GM10248 (cell line): Measurements from ENCODE around the gene PDS5B.

Experiments
- CTCF ChIA-PET: fragments of 300-600 bp; sonication (Branson Sonifier 250); formaldehyde crosslinking; extraction: SDS; loops from one replicate; lab custom pipeline; 2021; ENCODE audit warnings: antibody characterized with exemption; lab: Yijun Ruan, JAX
- POLR2A ChIA-PET: fragments of 350-650 bp; sonication (Branson Sonifier 250); formaldehyde crosslinking; extraction: SDS; loops from one replicate; lab custom pipeline; 2020; ENCODE audit warnings: antibody characterized with exemption; lab: Yijun Ruan, JAX
- DNase-seq: peaks from one replicate; pipeline ENCODE4 v3.0.0; 2012; ENCODE audit errors: extremely low spot score
- TF ChIP-seq, protein P1 (sequence below): IDR thresholded peaks from 2 replicates; pipeline ENCODE4 v1.5.1; 2012; ENCODE audit warnings: mild to moderate bottlenecking, low read depth; ENCODE audit errors: extremely low read depth, missing control alignments, control extremely low read depth

PDS5B gene

GRCh38 chr13:32638739-32639138, 52.5 kb downstream of the PDS5B start:
- POLR2A ChIA-PET = no interaction called here
- DNase-seq = no peak
- TF ChIP-seq, protein P1, sequence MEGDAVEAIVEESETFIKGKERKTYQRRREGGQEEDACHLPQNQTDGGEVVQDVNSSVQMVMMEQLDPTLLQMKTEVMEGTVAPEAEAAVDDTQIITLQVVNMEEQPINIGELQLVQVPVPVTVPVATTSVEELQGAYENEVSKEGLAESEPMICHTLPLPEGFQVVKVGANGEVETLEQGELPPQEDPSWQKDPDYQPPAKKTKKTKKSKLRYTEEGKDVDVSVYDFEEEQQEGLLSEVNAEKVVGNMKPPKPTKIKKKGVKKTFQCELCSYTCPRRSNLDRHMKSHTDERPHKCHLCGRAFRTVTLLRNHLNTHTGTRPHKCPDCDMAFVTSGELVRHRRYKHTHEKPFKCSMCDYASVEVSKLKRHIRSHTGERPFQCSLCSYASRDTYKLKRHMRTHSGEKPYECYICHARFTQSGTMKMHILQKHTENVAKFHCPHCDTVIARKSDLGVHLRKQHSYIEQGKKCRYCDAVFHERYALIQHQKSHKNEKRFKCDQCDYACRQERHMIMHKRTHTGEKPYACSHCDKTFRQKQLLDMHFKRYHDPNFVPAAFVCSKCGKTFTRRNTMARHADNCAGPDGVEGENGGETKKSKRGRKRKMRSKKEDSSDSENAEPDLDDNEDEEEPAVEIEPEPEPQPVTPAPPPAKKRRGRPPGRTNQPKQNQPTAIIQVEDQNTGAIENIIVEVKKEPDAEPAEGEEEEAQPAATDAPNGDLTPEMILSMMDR = no peak
- CTCF ChIA-PET = interaction anchor here (0.9 kb wide), 1 partner anchor 53 kb away, joined by 3 read pairs; no protein-coding TSS in a partner anchor

- CTCF ChIA-PET = interaction anchor here (0.6 to 4.7 kb wide), 14 partner anchors 10 to 904 kb away, joined by 3 to 66 read pairs (median 5); partner anchors contain the start of gene PDS5B
- TF ChIP-seq, protein P1 = peak; percentile 74
- DNase-seq = peak; percentile 52
- POLR2A ChIA-PET = no interaction called here
These were observed 53.4 kb downstream of the PDS5B start for GRCh38 chr13:32639502-32640105.

GRCh38 chr13:32642316-32642715, 56.1 kb downstream of the PDS5B start:
- ChIA-PET CTCF (interaction anchor here (0.9 to 4.7 kb wide), 14 partner anchors 9 to 98 kb away, joined by 3 to 66 read pairs (median 5); partner anchors contain the start of gene PDS5B), POLR2A (no interaction called here)
- DNase-seq = no peak
- TF ChIP-seq, protein P1 = no peak

DNA sequence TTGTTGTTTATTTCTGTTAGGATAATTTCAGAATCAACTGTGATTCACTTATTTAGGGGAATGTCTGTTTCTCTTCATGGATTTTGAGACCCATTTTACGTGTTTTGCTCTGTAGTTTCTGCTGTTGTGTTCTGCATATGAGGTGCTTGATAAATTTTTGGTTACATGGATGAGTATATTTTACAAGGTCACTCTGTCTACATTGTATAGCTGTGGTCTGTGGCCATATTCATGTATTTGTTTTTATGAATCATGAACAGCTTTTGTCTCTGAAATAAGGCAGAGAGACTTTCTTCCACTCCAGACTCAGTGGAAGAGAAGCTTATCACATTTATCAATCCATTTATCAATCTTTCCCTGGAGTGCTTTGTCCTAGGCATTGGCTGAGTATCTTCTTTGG, 56.6 kb downstream of the PDS5B start:
- CTCF ChIA-PET = interaction anchor here (1.1 to 4.7 kb wide), 10 partner anchors 9 to 98 kb away, joined by 3 to 66 read pairs (median 6); partner anchors contain the start of gene PDS5B
- TF ChIP-seq, protein P1 = no peak
- DNase-seq = no peak
- POLR2A ChIA-PET = no interaction called here

GRCh38 chr13:32645854-32646253, 59.6 kb downstream of the PDS5B start:
- CTCF ChIA-PET = interaction anchor here (0.7 to 1.3 kb wide), 7 partner anchors 8 to 105 kb away, joined by 3 to 5 read pairs (median 3); partner anchors contain the start of gene PDS5B
- POLR2A ChIA-PET = interaction anchor here (0.6 kb wide), 1 partner anchor 23 kb away, joined by 5 read pairs; no protein-coding TSS in a partner anchor
- no peak for DNase-seq
- TF ChIP-seq, protein P1 = no peak

DNA sequence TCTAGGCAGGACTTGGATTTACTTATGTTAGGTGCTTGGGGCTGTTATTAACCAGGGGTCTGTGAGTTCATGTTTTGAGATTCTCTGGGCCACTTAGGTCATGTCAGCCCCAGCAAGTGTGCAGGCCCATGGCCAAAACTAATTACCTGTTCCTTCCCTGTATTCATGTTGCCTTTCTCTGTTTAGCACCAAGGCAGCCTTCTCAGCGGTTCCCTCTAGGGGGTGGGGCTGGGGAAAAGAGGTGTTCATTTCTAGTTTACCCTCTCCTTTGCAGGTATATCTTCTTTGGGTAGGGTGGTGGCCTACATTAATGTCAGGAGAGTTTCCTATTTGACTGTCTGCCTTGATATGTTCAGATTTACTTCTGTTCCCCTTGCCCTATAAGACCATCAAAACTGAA, 61.7 kb downstream of the PDS5B start:
- DNase-seq = no peak
- CTCF ChIA-PET = interaction anchor here (1.3 to 8.8 kb wide), 4 partner anchors 12 to 62 kb away, joined by 4 to 82 read pairs (median 33); partner anchors contain the start of gene PDS5B
- POLR2A ChIA-PET = no interaction called here
- TF ChIP-seq, protein P1 = no peak
